ENCODE measurements around the gene POLD1.

DNA sequence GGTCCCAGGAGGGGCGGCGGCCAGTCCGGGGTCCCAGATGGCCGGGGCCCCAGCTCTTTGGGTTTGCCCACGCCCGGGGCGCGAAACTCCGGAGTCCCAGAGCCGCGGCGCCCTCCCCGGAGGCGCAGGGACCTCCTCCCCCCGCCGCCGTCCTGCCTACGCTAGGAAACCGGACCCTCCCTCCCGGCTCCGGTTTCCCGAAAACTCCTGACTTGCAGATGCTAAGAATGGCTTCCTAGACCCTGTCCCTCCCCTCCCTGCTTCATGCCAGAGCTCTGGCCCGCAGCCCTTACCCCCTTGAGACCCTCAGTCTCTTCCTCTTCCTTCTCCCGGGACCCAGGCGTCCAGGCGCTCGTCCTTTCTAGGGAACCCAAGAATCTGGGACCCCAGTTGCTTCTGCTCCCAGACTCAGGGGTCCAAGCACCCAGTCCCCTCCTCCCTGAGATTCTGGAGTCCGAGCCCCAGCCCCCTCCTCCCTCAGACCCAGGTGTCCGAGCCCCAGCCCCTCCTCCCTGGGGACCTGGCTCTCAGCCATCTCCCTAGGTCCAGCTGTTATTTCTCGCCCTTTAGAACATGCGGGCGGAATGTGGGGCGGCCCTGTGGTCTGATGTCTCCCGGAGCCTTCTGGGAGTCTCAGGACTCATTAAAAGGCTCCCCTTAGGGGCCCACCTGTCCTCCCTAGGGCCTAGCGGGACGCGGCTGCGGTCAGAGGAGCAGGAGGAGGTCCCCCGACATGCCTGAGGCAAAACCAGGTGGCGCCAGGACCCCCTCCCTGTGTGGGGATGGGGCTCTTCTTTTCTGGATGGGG is 48.3 kb downstream of the POLD1 start, which contains the start of gene MYBPC2:
- TF ChIP-seq CTCF (IDR thresholded peaks at IDR 0.05; ENCODE audit: poor library complexity): no peak
- no peak for TF ChIP-seq EZH2phosphoT487 (IDR thresholded peaks at IDR 0.05; ENCODE audit: low read depth, severe bottlenecking, unreplicated experiment)
- no peak for TF ChIP-seq EZH2 (IDR thresholded peaks at IDR 0.05; ENCODE audit: borderline replicate concordance)

Measured in hepatocyte (in vitro differentiated cells).